ENCODE measurements around the gene WWTR1.

WWTR1 gene

GRCh38 chr3:149603126-149604074 is 54.4 kb downstream of the WWTR1 start:
- H3K9me3 ChIP-seq (ENCODE audit: low read length) = no peaks in the 10 kb centered on the region
- no peaks in the 10 kb centered on the region for H3K27me3 ChIP-seq (ENCODE audit: control insufficient read depth in 1 of 2, insufficient read depth in 2 of 2, low read length in 2 of 2)
- H3K36me3 ChIP-seq (ENCODE audit: insufficient read depth, low read length) = peaks cover 4% of the 10 kb centered on the region
- H3K4me3 ChIP-seq (ENCODE audit: low read depth in 1 of 2, low read length in 2 of 2) = no peak overlapping the region
- no peak overlapping the region for H3K9ac ChIP-seq (ENCODE audit: low read length)
- peaks cover 65% of the 10 kb centered on the region for H3K4me1 ChIP-seq (ENCODE audit: insufficient read depth, low read length)
- H3K27ac ChIP-seq (ENCODE audit: low read depth, low read length) = no peak overlapping the region

- peaks cover 56% of the 10 kb centered on the region for H3K4me1 ChIP-seq (ENCODE audit: insufficient read depth, low read length)
- H3K27me3 ChIP-seq (ENCODE audit: control insufficient read depth in 1 of 2, insufficient read depth in 2 of 2, low read length in 2 of 2) = no peaks in the 10 kb centered on the region
- H3K4me3 ChIP-seq (ENCODE audit: low read depth in 1 of 2, low read length in 2 of 2) = no peak overlapping the region
- no peaks in the 10 kb centered on the region for H3K9me3 ChIP-seq (ENCODE audit: low read length)
- H3K9ac ChIP-seq (ENCODE audit: low read length) = no peak overlapping the region
- H3K36me3 ChIP-seq (ENCODE audit: insufficient read depth, low read length) = peaks cover 4% of the 10 kb centered on the region
- H3K27ac ChIP-seq (ENCODE audit: low read depth, low read length) = no peak overlapping the region
Measured at GRCh38 chr3:149600634-149601033, 57.2 kb downstream of the WWTR1 start.

DNA sequence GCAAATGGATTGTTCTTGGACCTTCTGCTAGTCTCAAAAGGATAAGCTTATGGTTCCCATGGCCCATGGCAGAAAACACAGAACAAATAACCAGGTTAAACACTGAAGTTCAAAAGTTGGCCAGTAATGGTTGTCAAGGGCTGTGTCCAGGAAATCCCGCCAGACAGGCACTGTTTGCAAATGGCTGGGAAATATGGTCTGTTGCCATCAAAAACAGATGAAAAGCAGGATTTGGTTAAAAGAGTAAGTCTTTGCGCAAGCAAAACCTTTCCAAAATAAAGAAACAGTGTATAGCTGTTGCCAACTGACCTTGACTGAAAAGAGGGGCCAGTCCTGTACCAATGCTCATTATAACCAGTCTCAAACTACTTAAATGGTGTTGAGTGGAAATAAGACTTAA is 58.6 kb downstream of the WWTR1 start:
- Histone ChIP-seq H3K9me3 (ENCODE audit: low read length) (no peaks in the 10 kb centered on the region), H3K36me3 (ENCODE audit: insufficient read depth, low read length) (peaks cover 4% of the 10 kb centered on the region), H3K27ac (ENCODE audit: low read depth, low read length) (no peak overlapping the region), H3K4me1 (ENCODE audit: insufficient read depth, low read length) (peaks cover 42% of the 10 kb centered on the region), H3K9ac (ENCODE audit: low read length) (no peak overlapping the region), H3K4me3 (ENCODE audit: low read depth in 1 of 2, low read length in 2 of 2) (no peak overlapping the region), H3K27me3 (ENCODE audit: control insufficient read depth in 1 of 2, insufficient read depth in 2 of 2, low read length in 2 of 2) (no peaks in the 10 kb centered on the region)

DNA sequence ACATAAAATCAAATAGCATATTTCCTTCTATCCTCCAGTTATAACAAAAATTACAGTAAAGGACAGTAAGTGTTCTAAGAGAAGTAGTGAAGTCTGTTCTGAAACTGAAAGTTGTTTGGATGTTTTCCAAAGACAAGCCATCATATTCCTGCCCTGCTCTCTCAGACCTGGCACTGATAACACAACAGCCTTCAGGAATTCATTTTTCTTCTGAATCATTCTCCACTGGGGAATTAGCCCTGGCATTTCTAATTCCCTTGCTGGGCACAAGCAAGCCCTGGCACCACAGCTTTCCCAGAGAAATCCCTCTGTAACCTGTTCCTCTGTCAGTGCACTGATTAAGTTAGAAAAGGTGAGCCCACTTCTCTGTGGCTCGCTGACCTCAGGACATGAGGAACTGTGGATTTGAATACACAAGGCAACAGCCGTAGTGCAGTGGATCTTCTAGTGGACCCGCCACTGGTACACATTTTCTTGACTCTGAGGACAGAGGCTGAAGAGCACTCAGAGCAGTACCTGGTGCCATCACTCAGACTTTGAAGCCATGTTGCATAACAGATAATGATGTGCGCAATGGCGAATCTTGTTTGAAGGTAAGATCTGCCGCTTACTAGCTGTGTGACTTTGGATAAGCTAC is 61.6 kb downstream of the WWTR1 start:
- Histone ChIP-seq H3K36me3 (ENCODE audit: insufficient read depth, low read length) (no peaks in the 10 kb centered on the region), H3K4me3 (ENCODE audit: low read depth in 1 of 2, low read length in 2 of 2) (no peak overlapping the region), H3K4me1 (ENCODE audit: insufficient read depth, low read length) (peaks cover 43% of the 10 kb centered on the region), H3K9me3 (ENCODE audit: low read length) (no peaks in the 10 kb centered on the region), H3K27ac (ENCODE audit: low read depth, low read length) (no peak overlapping the region), H3K9ac (ENCODE audit: low read length) (no peak overlapping the region), H3K27me3 (ENCODE audit: control insufficient read depth in 1 of 2, insufficient read depth in 2 of 2, low read length in 2 of 2) (no peaks in the 10 kb centered on the region)

DNA sequence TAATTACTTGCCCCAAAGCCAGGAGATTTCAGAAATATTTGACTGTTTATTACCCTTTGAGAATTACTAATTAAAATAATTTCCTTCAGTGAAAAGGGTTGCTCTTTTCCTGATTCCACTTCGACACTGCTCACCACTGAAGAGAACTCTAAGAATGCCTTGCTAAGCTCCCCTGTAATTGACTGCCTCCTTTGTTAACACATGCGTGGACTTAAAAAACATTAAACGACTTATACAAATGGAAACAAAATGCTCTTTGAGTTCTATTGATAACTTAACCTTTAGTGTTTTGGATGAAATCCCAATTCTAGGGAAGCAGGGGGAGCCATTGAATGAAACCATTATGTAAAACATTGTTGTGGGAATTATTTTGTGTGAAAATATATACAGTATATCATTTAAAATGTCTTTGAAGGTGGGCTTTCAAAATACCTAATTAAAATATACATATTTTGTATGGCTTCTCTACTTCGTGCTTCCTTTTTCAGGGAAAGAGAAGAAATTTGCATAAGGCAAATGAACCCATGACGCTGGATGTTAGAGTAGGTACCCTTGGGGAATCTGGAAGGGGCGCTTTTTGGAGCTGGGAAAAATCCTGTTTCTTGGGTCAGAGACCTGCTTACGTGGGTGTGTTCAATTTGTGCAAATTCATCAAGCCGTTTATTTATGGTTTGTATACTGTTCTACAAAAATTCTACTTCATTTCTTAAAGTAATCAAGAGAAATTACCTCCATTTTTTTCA is 64.2 kb downstream of the WWTR1 start:
- Histone ChIP-seq H3K4me1 (ENCODE audit: insufficient read depth, low read length) (peaks cover 36% of the 10 kb centered on the region), H3K27ac (ENCODE audit: low read depth, low read length) (no peak overlapping the region), H3K9me3 (ENCODE audit: low read length) (no peaks in the 10 kb centered on the region), H3K36me3 (ENCODE audit: insufficient read depth, low read length) (no peaks in the 10 kb centered on the region), H3K27me3 (ENCODE audit: control insufficient read depth in 1 of 2, insufficient read depth in 2 of 2, low read length in 2 of 2) (no peaks in the 10 kb centered on the region), H3K9ac (ENCODE audit: low read length) (no peak overlapping the region), H3K4me3 (ENCODE audit: low read depth in 1 of 2, low read length in 2 of 2) (no peak overlapping the region)

DNA sequence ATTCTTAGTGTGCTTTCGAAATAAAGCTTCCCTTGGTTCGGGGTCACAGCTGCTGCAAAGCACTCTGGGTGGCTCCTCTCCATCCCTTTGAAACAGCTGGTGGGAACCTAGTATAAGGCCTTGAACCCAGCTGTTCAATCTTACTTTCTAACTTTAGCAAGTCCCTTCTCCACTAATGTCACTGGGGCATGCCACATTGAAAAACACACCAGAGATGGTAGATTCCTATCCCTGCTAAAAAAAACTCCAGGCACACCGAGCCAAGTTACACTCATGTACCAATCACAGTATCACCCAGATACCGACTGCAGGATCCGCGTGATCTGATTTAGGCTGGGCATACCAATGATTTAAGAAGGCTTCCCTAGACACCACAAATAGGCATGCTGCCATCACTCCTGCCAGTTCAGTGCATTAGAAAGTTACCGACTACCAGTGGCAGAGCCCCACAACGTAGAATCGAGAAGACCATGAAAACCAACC is 65.0 kb downstream of the WWTR1 start:
- Histone ChIP-seq H3K9ac (ENCODE audit: low read length) (no peak overlapping the region), H3K27me3 (ENCODE audit: control insufficient read depth in 1 of 2, insufficient read depth in 2 of 2, low read length in 2 of 2) (no peaks in the 10 kb centered on the region), H3K9me3 (ENCODE audit: low read length) (no peaks in the 10 kb centered on the region), H3K36me3 (ENCODE audit: insufficient read depth, low read length) (no peaks in the 10 kb centered on the region), H3K27ac (ENCODE audit: low read depth, low read length) (no peak overlapping the region), H3K4me3 (ENCODE audit: low read depth in 1 of 2, low read length in 2 of 2) (no peak overlapping the region), H3K4me1 (ENCODE audit: insufficient read depth, low read length) (peaks cover 37% of the 10 kb centered on the region)

DNA sequence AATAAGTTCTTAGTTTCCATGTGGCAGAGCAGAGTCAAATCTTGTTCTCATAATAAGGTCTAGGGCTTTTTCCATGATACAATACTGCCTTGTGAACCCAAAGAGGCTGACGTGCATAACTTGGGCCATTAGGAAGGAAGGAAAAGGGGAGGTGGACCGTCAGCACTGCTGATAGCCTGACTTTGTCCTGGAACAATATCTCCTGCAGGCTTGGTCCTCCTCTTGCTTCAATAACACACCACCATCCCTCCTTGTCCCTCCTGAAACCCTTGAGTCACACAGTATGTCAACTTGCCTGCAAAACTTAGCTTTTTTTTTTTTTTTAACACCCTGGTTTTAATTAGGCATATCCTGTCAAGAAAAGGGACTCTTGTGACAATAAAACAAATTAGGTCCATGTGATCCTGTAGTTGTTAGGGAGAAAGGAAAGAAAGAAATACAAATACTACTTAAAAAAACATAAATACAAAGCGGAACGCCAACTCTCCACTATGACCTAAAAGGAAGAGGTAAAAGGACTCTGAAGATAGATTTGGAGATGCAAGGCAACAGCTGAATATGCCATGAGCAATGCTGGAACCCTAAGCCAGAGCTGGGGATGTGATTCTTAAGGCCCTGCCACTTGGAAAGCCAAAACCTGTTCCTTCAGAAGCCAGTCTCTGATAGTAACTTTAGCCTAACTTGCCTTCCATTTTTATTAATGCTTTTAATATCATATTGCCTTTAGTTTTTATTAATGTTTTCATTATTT is 67.0 kb downstream of the WWTR1 start:
- Histone ChIP-seq H3K27ac (ENCODE audit: low read depth, low read length) (no peak overlapping the region), H3K4me1 (ENCODE audit: insufficient read depth, low read length) (peaks cover 36% of the 10 kb centered on the region), H3K4me3 (ENCODE audit: low read depth in 1 of 2, low read length in 2 of 2) (no peak overlapping the region), H3K9me3 (ENCODE audit: low read length) (no peaks in the 10 kb centered on the region), H3K36me3 (ENCODE audit: insufficient read depth, low read length) (no peaks in the 10 kb centered on the region), H3K27me3 (ENCODE audit: control insufficient read depth in 1 of 2, insufficient read depth in 2 of 2, low read length in 2 of 2) (no peaks in the 10 kb centered on the region), H3K9ac (ENCODE audit: low read length) (no peak overlapping the region)

DNA sequence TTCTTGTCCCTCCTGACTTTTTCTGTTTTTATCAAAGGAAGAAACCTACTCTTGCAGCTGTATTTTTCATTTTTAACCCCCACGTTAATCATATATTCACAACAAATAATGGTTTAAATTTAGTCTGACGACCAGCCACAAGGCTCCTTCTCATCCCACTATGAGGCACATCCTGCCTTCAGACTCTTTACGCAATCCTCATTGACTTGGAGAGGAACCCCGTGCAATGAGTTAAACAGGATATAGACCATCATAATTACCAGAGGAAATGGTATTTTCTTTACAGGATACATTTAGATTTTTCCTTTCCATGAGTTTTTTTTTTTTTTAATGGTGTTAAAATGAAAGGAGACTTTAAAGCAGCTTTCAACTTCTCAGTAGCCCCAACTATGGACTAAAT is 68.5 kb downstream of the WWTR1 start:
- Histone ChIP-seq H3K9ac (ENCODE audit: low read length) (no peak overlapping the region), H3K36me3 (ENCODE audit: insufficient read depth, low read length) (no peaks in the 10 kb centered on the region), H3K27ac (ENCODE audit: low read depth, low read length) (no peak overlapping the region), H3K27me3 (ENCODE audit: control insufficient read depth in 1 of 2, insufficient read depth in 2 of 2, low read length in 2 of 2) (no peaks in the 10 kb centered on the region), H3K4me3 (ENCODE audit: low read depth in 1 of 2, low read length in 2 of 2) (no peak overlapping the region), H3K9me3 (ENCODE audit: low read length) (no peaks in the 10 kb centered on the region), H3K4me1 (ENCODE audit: insufficient read depth, low read length) (peaks cover 41% of the 10 kb centered on the region)

- Histone ChIP-seq H3K27ac (ENCODE audit: low read depth, low read length) (no peak overlapping the region), H3K9me3 (ENCODE audit: low read length) (no peaks in the 10 kb centered on the region), H3K9ac (ENCODE audit: low read length) (no peak overlapping the region), H3K36me3 (ENCODE audit: insufficient read depth, low read length) (no peaks in the 10 kb centered on the region), H3K27me3 (ENCODE audit: control insufficient read depth in 1 of 2, insufficient read depth in 2 of 2, low read length in 2 of 2) (no peaks in the 10 kb centered on the region), H3K4me3 (ENCODE audit: low read depth in 1 of 2, low read length in 2 of 2) (no peak overlapping the region), H3K4me1 (ENCODE audit: insufficient read depth, low read length) (peaks cover 46% of the 10 kb centered on the region)
Measured at GRCh38 chr3:149588909-149589308, 68.9 kb downstream of the WWTR1 start.

GRCh38 chr3:149587383-149587782 is 70.4 kb downstream of the WWTR1 start:
- no peak overlapping the region for H3K4me3 ChIP-seq (ENCODE audit: low read depth in 1 of 2, low read length in 2 of 2)
- H3K27ac ChIP-seq (ENCODE audit: low read depth, low read length) = no peak overlapping the region
- no peaks in the 10 kb centered on the region for H3K27me3 ChIP-seq (ENCODE audit: control insufficient read depth in 1 of 2, insufficient read depth in 2 of 2, low read length in 2 of 2)
- no peaks in the 10 kb centered on the region for H3K9me3 ChIP-seq (ENCODE audit: low read length)
- peaks cover 41% of the 10 kb centered on the region for H3K4me1 ChIP-seq (ENCODE audit: insufficient read depth, low read length)
- no peaks in the 10 kb centered on the region for H3K36me3 ChIP-seq (ENCODE audit: insufficient read depth, low read length)
- no peak overlapping the region for H3K9ac ChIP-seq (ENCODE audit: low read length)

- H3K27me3 ChIP-seq (ENCODE audit: control insufficient read depth in 1 of 2, insufficient read depth in 2 of 2, low read length in 2 of 2) = no peaks in the 10 kb centered on the region
- H3K9ac ChIP-seq (ENCODE audit: low read length) = no peak overlapping the region
- no peak overlapping the region for H3K4me3 ChIP-seq (ENCODE audit: low read depth in 1 of 2, low read length in 2 of 2)
- H3K4me1 ChIP-seq (ENCODE audit: insufficient read depth, low read length) = peaks cover 42% of the 10 kb centered on the region
- H3K27ac ChIP-seq (ENCODE audit: low read depth, low read length) = no peak overlapping the region
- H3K9me3 ChIP-seq (ENCODE audit: low read length) = no peaks in the 10 kb centered on the region
- no peaks in the 10 kb centered on the region for H3K36me3 ChIP-seq (ENCODE audit: insufficient read depth, low read length)
Measured at GRCh38 chr3:149586871-149587270, 71.0 kb downstream of the WWTR1 start.

Measured in muscle layer of colon (tissue), 2 donors.